OCI-LY3 (cell line): ENCODE data around the gene SPDYE2B.
"Not testable (repeated sequence)": the region's sequence is repeated elsewhere in the genome, so short reads cannot be mapped to it uniquely, and the experiment has no call there.

ENCODE experiments used
- CTCF ChIP-seq: fragments of 200-600, 300-600 bp; sonication (generic); IDR thresholded peaks from 2 replicates; pipeline ENCODE4 v1.5.1; 2014; ENCODE audit warnings: antibody characterized with exemption, low read length, low read depth
- EZH2phosphoT487 ChIP-seq: fragments of 200-600 bp; shearing (Covaris generic); IDR thresholded peaks from 2 replicates; pipeline ENCODE4 v1.6.1; 2018; ENCODE audit warnings: antibody characterized with exemption, mixed run types, low read depth

GRCh38 chr7:102611013-102611674, 39.0 kb upstream of the SPDYE2B start:
- TF ChIP-seq EZH2phosphoT487, CTCF: not testable (repeated sequence)
